Stimulated activated memory B cell treated with anti-CD40 and anti-IgM and Interleukin-4, amounts not matched to agents 10 μg/mL and 1 μg/mL and 100 μg/mL, for 72 hours (primary cell): ENCODE data around the gene ZNF649.
"Not testable (repeated sequence)": the region's sequence is repeated elsewhere in the genome, so short reads cannot be mapped to it uniquely, and the experiment has no call there.

ENCODE experiments used
- ATAC-seq: fragments of 150-1000 bp; cut with Tn5 transposase; 2 replicates; pipeline ENCODE4 v1.10.0; 2021
- H3K27ac Mint-ChIP-seq: one replicate; pipeline ENCODE4 v1.8.0; 2022; ENCODE audit warnings: mild to moderate bottlenecking, mixed read lengths
- H3K27me3 Mint-ChIP-seq: one replicate; pipeline ENCODE4 v1.8.0; 2022; ENCODE audit warnings: mixed read lengths
- H3K36me3 Mint-ChIP-seq: one replicate; pipeline ENCODE4 v1.8.0; 2022; ENCODE audit warnings: mixed read lengths
- H3K4me1 Mint-ChIP-seq: one replicate; pipeline ENCODE4 v1.8.0; 2022; ENCODE audit warnings: mixed read lengths
- H3K4me3 Mint-ChIP-seq: one replicate; pipeline ENCODE4 v1.8.0; 2022; ENCODE audit warnings: mild to moderate bottlenecking, moderate library complexity, mixed read lengths
- H3K9me3 Mint-ChIP-seq: one replicate; pipeline ENCODE4 v1.8.0; 2022; ENCODE audit warnings: mixed read lengths

ZNF649 gene

GRCh38 chr19:51906108-51906507 is 1.3 kb upstream of the ZNF649 start:
- peaks cover 12% of the 10 kb centered on the region for H3K4me1 Mint-ChIP-seq
- H3K9me3 Mint-ChIP-seq, result peaks cover 21% of the 10 kb centered on the region
- ATAC-seq, H3K4me3 Mint-ChIP-seq, H3K27ac Mint-ChIP-seq: not testable (repeated sequence)
- H3K36me3 Mint-ChIP-seq, result peaks cover 47% of the 10 kb centered on the region
- peaks cover 22% of the 10 kb centered on the region for H3K27me3 Mint-ChIP-seq

DNA sequence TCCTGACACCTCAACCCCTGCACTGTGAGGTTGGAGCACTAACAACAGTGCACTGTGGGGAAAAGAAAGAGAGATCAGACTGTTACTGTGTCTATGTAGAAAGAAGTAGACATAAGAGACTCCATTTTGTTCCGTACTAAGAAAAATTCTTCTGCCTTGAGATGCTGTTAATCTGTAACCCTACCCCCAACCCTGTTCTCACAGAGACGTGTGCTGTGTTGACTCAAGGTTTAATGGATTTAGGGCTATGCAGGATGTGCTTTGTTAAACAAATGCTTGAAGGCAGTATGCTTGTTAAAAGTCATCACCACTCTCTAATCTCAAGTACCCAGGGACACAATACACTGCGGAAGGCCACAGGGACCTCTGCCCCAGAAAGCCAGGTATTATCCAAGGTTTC is 822 bp upstream of the ZNF649 start:
- Mint-ChIP-seq H3K27me3 (peaks cover 22% of the 10 kb centered on the region), H3K4me1 (peaks cover 12% of the 10 kb centered on the region), H3K36me3 (peaks cover 52% of the 10 kb centered on the region), H3K9me3 (peaks cover 19% of the 10 kb centered on the region)
- not testable (repeated sequence) for ATAC-seq, H3K27ac Mint-ChIP-seq, H3K4me3 Mint-ChIP-seq

GRCh38 chr19:51905206-51905605 is 389 bp upstream of the ZNF649 start:
- no peak for ATAC-seq
- Mint-ChIP-seq H3K4me3 (peak overlapping the region; percentile 98), H3K4me1 (peaks cover 12% of the 10 kb centered on the region), H3K36me3 (peaks cover 56% of the 10 kb centered on the region), H3K9me3 (peaks cover 16% of the 10 kb centered on the region), H3K27ac (peak overlapping the region; percentile 93), H3K27me3 (peaks cover 22% of the 10 kb centered on the region)

GRCh38 chr19:51903192-51903591 is 1.6 kb downstream of the ZNF649 start:
- no peak overlapping the region for H3K27ac Mint-ChIP-seq
- H3K36me3 Mint-ChIP-seq, result peaks cover 76% of the 10 kb centered on the region
- H3K9me3 Mint-ChIP-seq, result peaks cover 13% of the 10 kb centered on the region

DNA sequence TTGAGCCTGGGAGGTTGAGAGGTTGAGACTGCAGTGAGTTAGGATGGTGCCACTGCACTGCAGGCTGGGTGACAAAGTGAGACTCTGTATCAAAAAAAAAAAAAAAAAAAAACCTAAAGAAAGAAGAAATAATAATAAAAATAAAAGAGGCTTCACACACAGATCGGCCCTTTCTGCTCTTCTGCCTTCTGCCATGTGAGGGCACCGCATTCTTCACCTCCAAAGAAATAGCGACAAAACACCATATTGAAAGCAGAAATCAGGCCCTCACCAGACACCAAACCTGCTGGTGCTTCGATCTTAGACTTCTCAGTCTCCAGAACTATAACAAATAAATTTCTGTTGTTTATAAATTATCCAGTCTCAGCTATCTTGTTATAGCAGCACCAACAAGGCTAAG is 3.0 kb downstream of the ZNF649 start:
- peaks cover 12% of the 10 kb centered on the region for H3K4me1 Mint-ChIP-seq
- peaks cover 80% of the 10 kb centered on the region for H3K36me3 Mint-ChIP-seq
- H3K4me3 Mint-ChIP-seq, result no peak overlapping the region
- no peak for ATAC-seq
- H3K27me3 Mint-ChIP-seq, result no peaks in the 10 kb centered on the region
- peaks cover 6% of the 10 kb centered on the region for H3K9me3 Mint-ChIP-seq
- H3K27ac Mint-ChIP-seq, result no peak overlapping the region

More at GRCh38 chr19:51903192-51903591, 1.6 kb downstream of the ZNF649 start:
- peak overlapping the region; percentile 98 for H3K4me3 Mint-ChIP-seq
- H3K27me3 Mint-ChIP-seq, result peaks cover 12% of the 10 kb centered on the region
- H3K4me1 Mint-ChIP-seq, result peaks cover 12% of the 10 kb centered on the region
- ATAC-seq, result no peak

DNA sequence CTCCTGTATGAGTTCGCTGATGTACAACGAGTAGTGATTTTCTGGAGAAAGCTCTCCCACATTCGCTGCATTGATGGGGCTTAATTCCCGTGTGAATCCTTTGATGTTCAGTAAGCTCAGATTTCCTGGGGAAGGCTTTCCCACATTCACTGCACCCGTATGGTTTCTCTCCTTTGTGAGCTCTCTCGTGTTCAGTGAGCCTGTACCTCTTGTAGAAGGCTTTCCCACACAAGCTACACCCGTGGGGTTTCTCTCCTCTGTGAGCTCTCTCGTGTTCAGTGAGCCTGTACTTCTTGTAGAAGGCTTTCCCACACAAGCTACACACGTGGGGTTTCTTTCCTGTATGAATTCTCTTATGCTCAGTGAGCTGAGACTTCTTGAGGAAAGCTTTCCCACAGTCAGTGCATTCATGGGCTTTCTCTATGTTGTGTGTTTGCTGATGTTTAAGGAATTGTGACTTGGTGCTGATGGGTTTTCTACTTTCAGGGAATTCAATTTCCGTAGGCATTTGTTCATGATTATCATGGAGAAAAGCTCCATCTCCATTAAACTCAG is 13.5 kb downstream of the ZNF649 start:
- Mint-ChIP-seq H3K36me3 (peaks cover 99% of the 10 kb centered on the region), H3K4me3 (no peak overlapping the region), H3K27ac (no peak overlapping the region), H3K4me1 (peaks cover 20% of the 10 kb centered on the region), H3K9me3 (peaks cover 46% of the 10 kb centered on the region), H3K27me3 (no peaks in the 10 kb centered on the region)
- ATAC-seq, result no peak

GRCh38 chr19:51889934-51890333 is 14.9 kb downstream of the ZNF649 start:
- Mint-ChIP-seq H3K27ac (no peak overlapping the region), H3K36me3 (peaks cover 98% of the 10 kb centered on the region), H3K9me3 (peaks cover 37% of the 10 kb centered on the region), H3K4me1 (peaks cover 20% of the 10 kb centered on the region), H3K4me3 (no peak overlapping the region), H3K27me3 (no peaks in the 10 kb centered on the region)
- ATAC-seq, result no peak

- no peaks in the 10 kb centered on the region for H3K27me3 Mint-ChIP-seq
- peak; percentile 97 for ATAC-seq
- H3K9me3 Mint-ChIP-seq, result peaks cover 28% of the 10 kb centered on the region
- H3K4me1 Mint-ChIP-seq, result peaks cover 20% of the 10 kb centered on the region
- peak within 1 kb of the TSS; percentile 98 for H3K4me3 Mint-ChIP-seq
- H3K27ac Mint-ChIP-seq, result peak within 1 kb of the TSS; percentile 98
- H3K36me3 Mint-ChIP-seq, result peaks cover 95% of the 10 kb centered on the region
Measured at GRCh38 chr19:51887522-51888498, 17.0 kb downstream of the ZNF649 start, which contains the start of gene ZNF577. Gene ZNF577 (minus strand): TSS chr19:51887951. CDS start chr19:51880382, 7,569 bp downstream.

DNA sequence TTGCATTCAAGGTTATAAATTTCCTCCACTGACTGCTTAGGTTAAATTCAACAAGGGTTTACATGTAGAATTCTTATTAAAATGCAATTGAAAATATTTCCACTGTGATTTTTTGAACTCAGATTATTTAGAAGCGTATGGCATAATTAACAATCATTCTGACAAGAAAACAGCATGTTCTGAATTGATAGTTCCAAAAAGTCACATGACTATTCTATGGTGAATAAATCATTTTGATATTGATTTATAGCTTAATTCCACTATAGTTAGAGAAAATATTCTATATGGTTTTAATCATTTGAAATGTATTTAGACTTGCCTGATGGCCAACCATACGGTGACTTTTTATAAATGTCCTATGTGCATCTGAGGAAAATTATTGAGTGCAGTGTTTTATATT is 20.1 kb downstream of the ZNF649 start:
- Mint-ChIP-seq H3K27ac (no peak overlapping the region), H3K4me3 (no peak overlapping the region), H3K27me3 (no peaks in the 10 kb centered on the region), H3K9me3 (peaks cover 30% of the 10 kb centered on the region), H3K36me3 (peaks cover 90% of the 10 kb centered on the region), H3K4me1 (peaks cover 20% of the 10 kb centered on the region)
- no peak for ATAC-seq

DNA sequence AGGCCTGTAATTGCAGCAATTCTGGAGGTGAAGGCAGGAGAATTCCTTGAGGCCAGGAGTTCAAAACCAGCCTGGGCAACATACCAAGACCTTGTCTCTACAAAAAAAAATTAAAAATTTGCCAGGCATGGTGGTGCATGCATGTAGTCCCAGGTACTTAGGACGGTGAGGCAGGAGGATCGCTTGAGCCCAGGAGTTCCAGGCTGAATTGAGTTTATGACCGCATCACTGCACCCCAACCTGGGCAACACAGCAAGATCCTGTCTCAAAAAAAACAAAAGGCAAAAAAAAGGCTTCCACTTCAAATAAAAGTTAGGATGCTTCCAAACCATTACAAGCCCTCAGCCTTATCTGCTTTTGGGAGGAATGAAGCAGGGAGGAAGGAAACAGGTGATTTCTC is 22.3 kb downstream of the ZNF649 start:
- H3K9me3 Mint-ChIP-seq, result peaks cover 25% of the 10 kb centered on the region
- no peak for ATAC-seq
- peaks cover 90% of the 10 kb centered on the region for H3K36me3 Mint-ChIP-seq

DNA sequence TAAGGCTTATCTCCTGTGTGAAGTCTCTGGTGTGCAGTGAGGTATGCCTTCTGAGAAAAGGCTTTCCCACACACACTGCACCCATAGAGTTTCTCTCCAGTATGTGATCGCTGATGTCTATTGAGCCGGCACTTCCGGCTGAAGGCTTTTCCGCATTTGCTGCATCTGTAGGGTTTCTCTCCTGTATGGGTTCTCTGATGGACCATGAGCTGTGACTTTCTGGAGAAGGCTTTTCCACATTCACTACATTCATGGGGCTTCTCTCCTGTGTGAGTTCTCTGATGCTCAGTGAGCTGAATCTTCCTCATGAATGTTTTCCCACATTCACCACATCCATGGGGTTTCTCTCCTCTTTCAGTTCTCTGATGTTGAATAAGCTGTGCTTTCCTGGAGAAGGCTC is 31.7 kb downstream of the ZNF649 start:
- Mint-ChIP-seq H3K27ac (no peak overlapping the region), H3K9me3 (peaks cover 47% of the 10 kb centered on the region), H3K27me3 (no peaks in the 10 kb centered on the region), H3K4me1 (no peaks in the 10 kb centered on the region), H3K36me3 (peaks cover 92% of the 10 kb centered on the region), H3K4me3 (no peak overlapping the region)
- no peak for ATAC-seq

More for the DNA sequence above, 22.3 kb downstream of the ZNF649 start:
- no peak overlapping the region for H3K27ac Mint-ChIP-seq
- no peak overlapping the region for H3K4me3 Mint-ChIP-seq
- H3K27me3 Mint-ChIP-seq, result no peaks in the 10 kb centered on the region
- H3K4me1 Mint-ChIP-seq, result peaks cover 11% of the 10 kb centered on the region

GRCh38 chr19:51861870-51862622 is 42.8 kb downstream of the ZNF649 start:
- no peaks in the 10 kb centered on the region for H3K27me3 Mint-ChIP-seq
- no peaks in the 10 kb centered on the region for H3K4me1 Mint-ChIP-seq
- ATAC-seq, result no peak
- H3K36me3 Mint-ChIP-seq, result peaks cover 58% of the 10 kb centered on the region
- H3K4me3 Mint-ChIP-seq, result no peak overlapping the region
- peaks cover 24% of the 10 kb centered on the region for H3K9me3 Mint-ChIP-seq
- H3K27ac Mint-ChIP-seq, result no peak overlapping the region
